ENCODE measurements around the gene TNNT1. TPM values are rescaled to one million over a fixed set of nuclear protein-coding genes. Genes with fewer than 3 reads are reported as not detected.

The TNNT1 gene
- total RNA-seq, 2 donors from 2014 or later = not detected

GRCh38 chr19:55094456-55095259, 54.3 kb downstream of the TNNT1 start:
- Histone ChIP-seq H3K27ac (no peak overlapping the region), H3K4me3 (no peak overlapping the region), H3K27me3 (replicated peaks; ENCODE audit: insufficient read depth) (no peaks in the 10 kb centered on the region), H3K9me3 (no peaks in the 10 kb centered on the region), H3K4me1 (ENCODE audit: control insufficient read depth in 1 of 2, low read depth in 2 of 2) (no peaks in the 10 kb centered on the region), H3K36me3 (peaks cover 59% of the 10 kb centered on the region)
- no peak for TF ChIP-seq CTCF (IDR thresholded peaks at IDR 0.05)
- DNase-seq (ENCODE audit: low spot score) (no peak), ATAC-seq (ENCODE audit: insufficient number of reproducible peaks, low FRiP score, low read depth) (no peak)

GRCh38 chr19:55092423-55093318, 56.3 kb downstream of the TNNT1 start:
- H3K4me1 ChIP-seq (ENCODE audit: control insufficient read depth in 1 of 2, low read depth in 2 of 2) = peaks cover 8% of the 10 kb centered on the region in 2 donors
- H3K36me3 ChIP-seq = peaks cover 42% of the 10 kb centered on the region
- no peak overlapping the region for H3K4me3 ChIP-seq
- H3K27me3 ChIP-seq (replicated peaks; ENCODE audit: insufficient read depth) = no peaks in the 10 kb centered on the region
- no peak overlapping the region for H3K27ac ChIP-seq
- TF ChIP-seq CTCF (IDR thresholded peaks at IDR 0.05) = no peak
- ATAC-seq (ENCODE audit: insufficient number of reproducible peaks, low FRiP score, low read depth) (no peak), DNase-seq (ENCODE audit: low spot score) (no peak)
- H3K9me3 ChIP-seq = no peaks in the 10 kb centered on the region

- H3K27me3 ChIP-seq (replicated peaks; ENCODE audit: insufficient read depth) = no peaks in the 10 kb centered on the region
- no peak overlapping the region for H3K27ac ChIP-seq
- DNase-seq (ENCODE audit: low spot score) (no peak), ATAC-seq (ENCODE audit: insufficient number of reproducible peaks, low FRiP score, low read depth) (no peak)
- H3K4me1 ChIP-seq (ENCODE audit: control insufficient read depth in 1 of 2, low read depth in 2 of 2) = peaks cover 14 to 15% of the 10 kb centered on the region in 2 donors
- no peaks in the 10 kb centered on the region for H3K9me3 ChIP-seq
- TF ChIP-seq CTCF (IDR thresholded peaks at IDR 0.05) = no peak
- H3K4me3 ChIP-seq = no peak overlapping the region
- H3K36me3 ChIP-seq = peaks cover 42% of the 10 kb centered on the region
These were observed 57.1 kb downstream of the TNNT1 start for GRCh38 chr19:55091955-55092354.

GRCh38 chr19:55091126-55091910, 57.7 kb downstream of the TNNT1 start:
- Histone ChIP-seq H3K4me1 (ENCODE audit: control insufficient read depth in 1 of 2, low read depth in 2 of 2) (peaks cover 20 to 21% of the 10 kb centered on the region in 2 donors), H3K4me3 (no peak overlapping the region), H3K9me3 (no peaks in the 10 kb centered on the region), H3K36me3 (peaks cover 42% of the 10 kb centered on the region), H3K27ac (no peak overlapping the region), H3K27me3 (replicated peaks; ENCODE audit: insufficient read depth) (no peaks in the 10 kb centered on the region)
- ATAC-seq (ENCODE audit: insufficient number of reproducible peaks, low FRiP score, low read depth) (no peak), DNase-seq (ENCODE audit: low spot score) (no peak)
- TF ChIP-seq CTCF (IDR thresholded peaks at IDR 0.05) = no peak

Measured in thoracic aorta (tissue), 2 donors.